Measurements from ENCODE around the gene RNF38. TPM values are rescaled to one million over a fixed set of nuclear protein-coding genes. Genes with fewer than 3 reads are reported as not detected.

The RNF38 gene
- total RNA-seq, 1 donor from 2014 or later: 16.1 TPM

- Histone ChIP-seq H3K9me3 (no peaks in the 10 kb centered on the region), H3K4me3 (no peak overlapping the region), H3K27ac (no peak overlapping the region), H3K4me1 (no peaks in the 10 kb centered on the region), H3K36me3 (no peaks in the 10 kb centered on the region), H3K27me3 (no peaks in the 10 kb centered on the region)
- intact Hi-C loops (cut with DNase I): no loop called here
- no peak for DNase-seq (ENCODE audit: low spot score in 2 of 2)
- TF ChIP-seq CTCF (IDR thresholded peaks at IDR 0.05): no peak
These were observed 80.9 kb downstream of the RNF38 start for GRCh38 chr9:36319183-36319582.

- intact Hi-C loops (cut with DNase I): no loop called here
- no peak for DNase-seq (ENCODE audit: low spot score in 2 of 2)
- no peaks in the 10 kb centered on the region for H3K9me3 ChIP-seq
- H3K27ac ChIP-seq: no peak overlapping the region
- no peaks in the 10 kb centered on the region for H3K4me1 ChIP-seq
- TF ChIP-seq CTCF (IDR thresholded peaks at IDR 0.05): no peak
- no peak overlapping the region for H3K4me3 ChIP-seq
- no peaks in the 10 kb centered on the region for H3K27me3 ChIP-seq
- no peaks in the 10 kb centered on the region for H3K36me3 ChIP-seq
These were observed 81.8 kb downstream of the RNF38 start for GRCh38 chr9:36318212-36318802.

- intact Hi-C loops (cut with DNase I): no loop called here
- DNase-seq (ENCODE audit: low spot score in 2 of 2): no peak
- Histone ChIP-seq H3K4me1 (no peaks in the 10 kb centered on the region), H3K36me3 (no peaks in the 10 kb centered on the region), H3K4me3 (no peak overlapping the region), H3K27me3 (no peaks in the 10 kb centered on the region), H3K27ac (no peak overlapping the region), H3K9me3 (no peaks in the 10 kb centered on the region)
- no peak for TF ChIP-seq CTCF (IDR thresholded peaks at IDR 0.05)
These were observed 82.3 kb downstream of the RNF38 start for GRCh38 chr9:36317766-36318165.

GRCh38 chr9:36316611-36317317, 83.3 kb downstream of the RNF38 start:
- TF ChIP-seq CTCF (IDR thresholded peaks at IDR 0.05): no peak
- H3K27me3 ChIP-seq: no peaks in the 10 kb centered on the region
- H3K4me3 ChIP-seq: no peak overlapping the region
- H3K27ac ChIP-seq: no peak overlapping the region
- no peak for DNase-seq (ENCODE audit: low spot score in 2 of 2)
- no peaks in the 10 kb centered on the region for H3K9me3 ChIP-seq
- H3K4me1 ChIP-seq: no peaks in the 10 kb centered on the region
- intact Hi-C loops (cut with DNase I): no loop called here
- no peaks in the 10 kb centered on the region for H3K36me3 ChIP-seq

GRCh38 chr9:36316049-36316448, 84.0 kb downstream of the RNF38 start:
- Histone ChIP-seq H3K27me3 (no peaks in the 10 kb centered on the region), H3K4me3 (no peak overlapping the region), H3K36me3 (no peaks in the 10 kb centered on the region), H3K9me3 (no peaks in the 10 kb centered on the region), H3K4me1 (no peaks in the 10 kb centered on the region), H3K27ac (no peak overlapping the region)
- intact Hi-C loops (cut with DNase I): no loop called here
- no peak for TF ChIP-seq CTCF (IDR thresholded peaks at IDR 0.05)
- DNase-seq (ENCODE audit: low spot score in 2 of 2): no peak
